Liver (tissue), 9 donors: ENCODE data around the gene EEIG1. TPM values are rescaled to one million over a fixed set of nuclear protein-coding genes. Genes with fewer than 3 reads are reported as not detected.

Source experiments
- DNase-seq: peaks from one replicate; pipeline ENCODE4 v3.0.0-alpha.2; 2017; ENCODE audit warnings: low spot score
- H3K27ac ChIP-seq, 2 donors: one replicate each; pipeline ENCODE4 v1.7.0; 2013; ENCODE audit warnings: inconsistent platforms in 2 of 2, low read length in 2 of 2, control low read depth in 1 of 2, low read depth in 1 of 2, mild to moderate bottlenecking in 1 of 2
- H3K27me3 ChIP-seq, 4 donors: one replicate each; pipeline versions ENCODE4 v1.6.1 to v1.7.0; 2013; ENCODE audit warnings: low read length in 3 of 4, inconsistent platforms in 1 of 4, mild to moderate bottlenecking in 1 of 4, moderate library complexity in 1 of 4; ENCODE audit not compliant: control insufficient read depth in 4 of 4, insufficient read depth in 4 of 4
- H3K36me3 ChIP-seq, 4 donors: one replicate each; pipeline versions ENCODE4 v1.6.1 to v1.7.0; 2013; ENCODE audit warnings: low read length in 3 of 4, mild to moderate bottlenecking in 3 of 4, low read depth in 1 of 4, moderate library complexity in 1 of 4; ENCODE audit not compliant: control insufficient read depth in 4 of 4, insufficient read depth in 3 of 4
- H3K4me1 ChIP-seq, 4 donors: one replicate each; pipeline versions ENCODE4 v1.6.1 to v1.7.0; 2013; ENCODE audit warnings: low read length in 3 of 4, mild to moderate bottlenecking in 3 of 4, moderate library complexity in 1 of 4; ENCODE audit not compliant: control insufficient read depth in 4 of 4, insufficient read depth in 4 of 4
- H3K4me3 ChIP-seq, 3 donors: one replicate each; pipeline versions ENCODE4 v1.6.1 to v1.7.0; 2013; ENCODE audit warnings: low read length in 3 of 3, control low read depth in 1 of 3, low read depth in 1 of 3, mild to moderate bottlenecking in 1 of 3
- H3K9ac ChIP-seq, 2 donors: one replicate each; pipeline ENCODE4 v1.7.0; 2013; ENCODE audit warnings: low read length in 2 of 2, mild to moderate bottlenecking in 2 of 2, moderate library complexity in 2 of 2, control low read depth in 1 of 2, low read depth in 1 of 2
- H3K9me3 ChIP-seq, 4 donors: one replicate each; pipeline versions ENCODE4 v1.6.1 to v1.7.0; 2013; ENCODE audit warnings: low read length in 3 of 4; ENCODE audit not compliant: control insufficient read depth in 4 of 4
- ATF3 ChIP-seq: IDR thresholded peaks from 2 replicates; pipeline ENCODE4 v1.6.1; 2016; ENCODE audit warnings: antibody characterized with exemption
- CTCF ChIP-seq: fragments of 150-350 bp; IDR thresholded peaks from 2 replicates; pipeline ENCODE4 v1.5.1; 2017; ENCODE audit warnings: improper control_type of control experiment, low read depth, low read length; ENCODE audit not compliant: missing input control
- EGR1 ChIP-seq, 2 donors: IDR thresholded peaks; 2 replicates each; pipeline ENCODE4 v1.6.1; 2016 to 2018; ENCODE audit warnings: antibody characterized with exemption in 2 of 2, low read depth in 2 of 2
- FOXA1 ChIP-seq: IDR thresholded peaks from 2 replicates; pipeline ENCODE4 v1.6.1; 2016; ENCODE audit warnings: antibody characterized with exemption
- GABPA ChIP-seq, 2 donors: IDR thresholded peaks in 1 of 2; conservative IDR thresholded peaks in 1 of 2; 2 replicates each; pipeline ENCODE4 v1.6.1; 2016; ENCODE audit warnings: antibody characterized with exemption in 2 of 2, mild to moderate bottlenecking in 1 of 2, moderate library complexity in 1 of 2
- HNF4A ChIP-seq, 2 donors: conservative IDR thresholded peaks; 2 replicates each; pipeline ENCODE4 v1.6.1; 2016; ENCODE audit warnings: antibody characterized with exemption in 2 of 2, mild to moderate bottlenecking in 2 of 2
- HNF4G ChIP-seq: IDR thresholded peaks from 2 replicates; pipeline ENCODE4 v1.6.1; 2016; ENCODE audit warnings: antibody characterized with exemption
- JUND ChIP-seq, 2 donors: IDR thresholded peaks; 2 replicates each; pipeline ENCODE4 v1.6.1; 2016; ENCODE audit warnings: antibody characterized with exemption in 2 of 2
- MAX ChIP-seq: IDR thresholded peaks from 2 replicates; pipeline ENCODE4 v1.6.1; 2016; ENCODE audit warnings: antibody characterized with exemption
- NR2F2 ChIP-seq: IDR thresholded peaks from 2 replicates; pipeline ENCODE4 v1.6.1; 2016; ENCODE audit warnings: antibody characterized with exemption
- RAD21 ChIP-seq, 2 donors: IDR thresholded peaks; 2 replicates each; pipeline ENCODE4 v1.6.1; 2016; ENCODE audit warnings: antibody characterized with exemption in 2 of 2, mild to moderate bottlenecking in 2 of 2
- REST ChIP-seq: IDR thresholded peaks from 2 replicates; pipeline ENCODE4 v1.6.1; 2016; ENCODE audit warnings: antibody characterized with exemption, mild to moderate bottlenecking
- RXRA ChIP-seq, 2 donors: IDR thresholded peaks; 2 replicates each; pipeline ENCODE4 v1.6.1; 2017 to 2018; ENCODE audit warnings: antibody characterized with exemption in 2 of 2, mild to moderate bottlenecking in 1 of 2
- SP1 ChIP-seq: IDR thresholded peaks from 2 replicates; pipeline ENCODE4 v1.6.1; 2018; ENCODE audit warnings: antibody characterized with exemption, mild to moderate bottlenecking
- TAF1 ChIP-seq: conservative IDR thresholded peaks from 2 replicates; pipeline ENCODE4 v1.6.1; 2016; ENCODE audit warnings: antibody characterized with exemption, mild to moderate bottlenecking
- YY1 ChIP-seq: IDR thresholded peaks from 2 replicates; pipeline ENCODE4 v1.6.1; 2016; ENCODE audit warnings: antibody characterized with exemption, mild to moderate bottlenecking
- ZBTB33 ChIP-seq: IDR thresholded peaks from 2 replicates; pipeline ENCODE4 v1.6.1; 2016; ENCODE audit warnings: antibody characterized with exemption
- WGBS: extraction: QIAGEN DNeasy Blood & Tissue Kit; methylation state at CpG from one replicate; pipeline ENCODE4 v1.1.7; 2013; 5-methylcytosine and 5-hydroxymethylcytosine counted together
- polyA plus RNA-seq, 2 donors: library from polyadenylated mRNA; stranded (reverse) in 1 of 2; unstranded in 1 of 2; fragments of 200-250 nt in 1 of 2; fragments of >200 nt in 1 of 2; fragmentation: Nextera tagmentation in 1 of 2; extraction: Ambion mirVana in 1 of 2; gene quantifications; one replicate each; pipeline versions ENCODE4 v1.2.1 to v1.2.3, GENCODE V29; 2013 to 2015
- total RNA-seq, 2 donors: library from RNA; depleted of rRNA; stranded (reverse); fragments of >200 nt; gene quantifications; one replicate each; pipeline ENCODE4 v1.2.3, GENCODE V29; 2014
- donor health status: healthy.
- donor health status: healthy.
- donor health status: healthy.
- donor health status: healthy.
- donor health status: healthy.

EEIG1 gene
- total and polyA plus RNA-seq, 4 donors: 4.9 to 14.3 (median 8.9) TPM

- Histone ChIP-seq H3K36me3 (peaks cover 0 to 5% (median 1%) of the 10 kb centered on the region in 4 donors), H3K27me3 (no peaks in the 10 kb centered on the region), H3K4me3 (no peak overlapping the region), H3K27ac (no peak overlapping the region), H3K9ac (no peak overlapping the region), H3K9me3 (no peaks in the 10 kb centered on the region), H3K4me1 (peaks cover 9 to 42% (median 30%) of the 10 kb centered on the region in 4 donors)
- no peak for DNase-seq
- TF ChIP-seq MAX (no peak), CTCF (no peak), ATF3 (no peak), YY1 (no peak), ZBTB33 (no peak), HNF4A (conservative IDR thresholded peaks at IDR 0.05) (no peak), NR2F2 (no peak), EGR1 (IDR thresholded peaks at IDR 0.05; ENCODE audit: low read depth in 2 of 2) (no peak)
- 96% methylated on average over 1 of the region's 1 CpG for WGBS
Measured at GRCh38 chr9:127953154-127953553, 27.6 kb downstream of the EEIG1 start.

- peaks cover 6 to 36% (median 22%) of the 10 kb centered on the region in 4 donors for H3K4me1 ChIP-seq
- no peak for DNase-seq
- H3K27ac ChIP-seq: peak overlapping the region in 1 of 2 donors; percentile 45
- 78% methylated on average over 21 of the region's 21 CpGs for WGBS
- H3K27me3 ChIP-seq: no peaks in the 10 kb centered on the region
- H3K4me3 ChIP-seq: no peak overlapping the region
- no peak for TF ChIP-seq JUND (IDR thresholded peaks at IDR 0.05)
- TF ChIP-seq MAX: no peak
- no peak for TF ChIP-seq REST
- TF ChIP-seq FOXA1: no peak
- TF ChIP-seq GABPA (IDR thresholded peaks at IDR 0.05 in 1 of 2, conservative IDR thresholded peaks at IDR 0.05 in 1 of 2): no peak
- no peak for TF ChIP-seq EGR1 (IDR thresholded peaks at IDR 0.05; ENCODE audit: low read depth in 2 of 2)
- no peak for TF ChIP-seq CTCF
- no peak for TF ChIP-seq SP1
- TF ChIP-seq RXRA (IDR thresholded peaks at IDR 0.05): no peak
- no peak for TF ChIP-seq HNF4G
- TF ChIP-seq TAF1: no peak
- TF ChIP-seq ZBTB33: no peak
- no peak for TF ChIP-seq ATF3
- no peak for TF ChIP-seq RAD21 (IDR thresholded peaks at IDR 0.05)
- no peak for TF ChIP-seq YY1
- H3K9ac ChIP-seq: no peak overlapping the region
- peaks cover 0 to 17% (median 3%) of the 10 kb centered on the region in 4 donors for H3K36me3 ChIP-seq
- no peaks in the 10 kb centered on the region for H3K9me3 ChIP-seq
Measured at GRCh38 chr9:127950513-127951289, 30.1 kb downstream of the EEIG1 start.
